ENCODE measurements around the gene GDA. TPM values are rescaled to one million over a fixed set of nuclear protein-coding genes. Genes with fewer than 3 reads are reported as not detected.

Gene GDA
- total and polyA plus RNA-seq, 4 donors = 0.37 to 24.4 (median 19.5) TPM

DNA sequence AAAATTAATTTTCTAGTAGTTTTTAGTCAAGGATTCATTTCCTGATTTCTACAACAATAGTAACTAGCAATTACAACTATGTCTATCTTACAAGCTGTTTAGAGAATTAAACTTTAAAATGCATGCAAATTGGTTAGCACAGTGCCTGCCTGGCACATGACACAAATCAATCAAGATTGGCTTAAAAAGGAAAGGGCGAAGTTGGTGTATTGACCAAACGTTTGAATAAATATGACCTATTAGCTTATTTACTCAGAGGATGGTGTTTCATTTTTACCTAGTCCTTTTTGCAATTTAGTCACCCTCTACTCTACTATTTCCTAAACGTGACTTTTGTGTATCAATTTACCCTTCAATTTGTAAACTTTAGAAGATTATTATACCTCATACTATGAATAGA lies 83.5 kb downstream of the GDA start:
- Histone ChIP-seq H3K9me3 (ENCODE audit: control insufficient read depth in 4 of 4, low read length in 3 of 4) (no peaks in the 10 kb centered on the region), H3K27ac (ENCODE audit: low read depth in 1 of 2, low read length in 2 of 2) (peak overlapping the region; percentile 62 to 69), H3K4me1 (ENCODE audit: control insufficient read depth in 4 of 4, insufficient read depth in 4 of 4, low read length in 3 of 4) (peaks cover 4 to 29% (median 16%) of the 10 kb centered on the region in 4 donors), H3K36me3 (ENCODE audit: control insufficient read depth in 4 of 4, insufficient read depth in 3 of 4, low read depth in 1 of 4, low read length in 3 of 4) (peaks cover 0 to 7% (median 1%) of the 10 kb centered on the region in 4 donors), H3K27me3 (ENCODE audit: control insufficient read depth in 4 of 4, insufficient read depth in 4 of 4, low read length in 3 of 4) (no peaks in the 10 kb centered on the region), H3K4me3 (ENCODE audit: low read depth in 1 of 3, low read length in 3 of 3) (no peak overlapping the region), H3K9ac (ENCODE audit: low read depth in 1 of 2, low read length in 2 of 2) (peak overlapping the region; percentile 25 to 36)
- DNase-seq (ENCODE audit: low spot score) = no peak
- TF ChIP-seq RXRA (IDR thresholded peaks at IDR 0.05) (peak; percentile 80 to 88), HNF4A (conservative IDR thresholded peaks at IDR 0.05) (peak; percentile 82 to 89), YY1 (IDR thresholded peaks at IDR 0.05) (peak; percentile 66), RAD21 (IDR thresholded peaks at IDR 0.05) (peak; percentile 10 to 42), TAF1 (conservative IDR thresholded peaks at IDR 0.05) (no peak), FOXA1 (IDR thresholded peaks at IDR 0.05) (peak; percentile 100), GABPA (IDR thresholded peaks at IDR 0.05 in 1 of 2, conservative IDR thresholded peaks at IDR 0.05 in 1 of 2) (peak in 1 of 2 donors; percentile 38), JUND (IDR thresholded peaks at IDR 0.05) (peak; percentile 62 to 82), NR2F2 (IDR thresholded peaks at IDR 0.05) (peak; percentile 46), SP1 (IDR thresholded peaks at IDR 0.05) (peak; percentile 86), EGR1 (IDR thresholded peaks at IDR 0.05; ENCODE audit: low read depth in 2 of 2) (peak in 1 of 2 donors; percentile 52), FOXA2 (IDR thresholded peaks at IDR 0.05) (peak; percentile 100), HNF4G (IDR thresholded peaks at IDR 0.05) (peak; percentile 43)
- TF ChIP-seq, protein P1, sequence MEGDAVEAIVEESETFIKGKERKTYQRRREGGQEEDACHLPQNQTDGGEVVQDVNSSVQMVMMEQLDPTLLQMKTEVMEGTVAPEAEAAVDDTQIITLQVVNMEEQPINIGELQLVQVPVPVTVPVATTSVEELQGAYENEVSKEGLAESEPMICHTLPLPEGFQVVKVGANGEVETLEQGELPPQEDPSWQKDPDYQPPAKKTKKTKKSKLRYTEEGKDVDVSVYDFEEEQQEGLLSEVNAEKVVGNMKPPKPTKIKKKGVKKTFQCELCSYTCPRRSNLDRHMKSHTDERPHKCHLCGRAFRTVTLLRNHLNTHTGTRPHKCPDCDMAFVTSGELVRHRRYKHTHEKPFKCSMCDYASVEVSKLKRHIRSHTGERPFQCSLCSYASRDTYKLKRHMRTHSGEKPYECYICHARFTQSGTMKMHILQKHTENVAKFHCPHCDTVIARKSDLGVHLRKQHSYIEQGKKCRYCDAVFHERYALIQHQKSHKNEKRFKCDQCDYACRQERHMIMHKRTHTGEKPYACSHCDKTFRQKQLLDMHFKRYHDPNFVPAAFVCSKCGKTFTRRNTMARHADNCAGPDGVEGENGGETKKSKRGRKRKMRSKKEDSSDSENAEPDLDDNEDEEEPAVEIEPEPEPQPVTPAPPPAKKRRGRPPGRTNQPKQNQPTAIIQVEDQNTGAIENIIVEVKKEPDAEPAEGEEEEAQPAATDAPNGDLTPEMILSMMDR (IDR thresholded peaks at IDR 0.05; ENCODE audit: low read depth, low read length, missing input control) = no peak
- TF ChIP-seq, protein P2, sequence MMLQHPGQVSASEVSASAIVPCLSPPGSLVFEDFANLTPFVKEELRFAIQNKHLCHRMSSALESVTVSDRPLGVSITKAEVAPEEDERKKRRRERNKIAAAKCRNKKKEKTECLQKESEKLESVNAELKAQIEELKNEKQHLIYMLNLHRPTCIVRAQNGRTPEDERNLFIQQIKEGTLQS (IDR thresholded peaks at IDR 0.05) = peak; percentile 36
- TF ChIP-seq, protein P3, sequence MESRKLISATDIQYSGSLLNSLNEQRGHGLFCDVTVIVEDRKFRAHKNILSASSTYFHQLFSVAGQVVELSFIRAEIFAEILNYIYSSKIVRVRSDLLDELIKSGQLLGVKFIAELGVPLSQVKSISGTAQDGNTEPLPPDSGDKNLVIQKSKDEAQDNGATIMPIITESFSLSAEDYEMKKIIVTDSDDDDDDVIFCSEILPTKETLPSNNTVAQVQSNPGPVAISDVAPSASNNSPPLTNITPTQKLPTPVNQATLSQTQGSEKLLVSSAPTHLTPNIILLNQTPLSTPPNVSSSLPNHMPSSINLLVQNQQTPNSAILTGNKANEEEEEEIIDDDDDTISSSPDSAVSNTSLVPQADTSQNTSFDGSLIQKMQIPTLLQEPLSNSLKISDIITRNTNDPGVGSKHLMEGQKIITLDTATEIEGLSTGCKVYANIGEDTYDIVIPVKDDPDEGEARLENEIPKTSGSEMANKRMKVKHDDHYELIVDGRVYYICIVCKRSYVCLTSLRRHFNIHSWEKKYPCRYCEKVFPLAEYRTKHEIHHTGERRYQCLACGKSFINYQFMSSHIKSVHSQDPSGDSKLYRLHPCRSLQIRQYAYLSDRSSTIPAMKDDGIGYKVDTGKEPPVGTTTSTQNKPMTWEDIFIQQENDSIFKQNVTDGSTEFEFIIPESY (IDR thresholded peaks at IDR 0.05) = peak; percentile 62
- TF ChIP-seq, protein P4, sequence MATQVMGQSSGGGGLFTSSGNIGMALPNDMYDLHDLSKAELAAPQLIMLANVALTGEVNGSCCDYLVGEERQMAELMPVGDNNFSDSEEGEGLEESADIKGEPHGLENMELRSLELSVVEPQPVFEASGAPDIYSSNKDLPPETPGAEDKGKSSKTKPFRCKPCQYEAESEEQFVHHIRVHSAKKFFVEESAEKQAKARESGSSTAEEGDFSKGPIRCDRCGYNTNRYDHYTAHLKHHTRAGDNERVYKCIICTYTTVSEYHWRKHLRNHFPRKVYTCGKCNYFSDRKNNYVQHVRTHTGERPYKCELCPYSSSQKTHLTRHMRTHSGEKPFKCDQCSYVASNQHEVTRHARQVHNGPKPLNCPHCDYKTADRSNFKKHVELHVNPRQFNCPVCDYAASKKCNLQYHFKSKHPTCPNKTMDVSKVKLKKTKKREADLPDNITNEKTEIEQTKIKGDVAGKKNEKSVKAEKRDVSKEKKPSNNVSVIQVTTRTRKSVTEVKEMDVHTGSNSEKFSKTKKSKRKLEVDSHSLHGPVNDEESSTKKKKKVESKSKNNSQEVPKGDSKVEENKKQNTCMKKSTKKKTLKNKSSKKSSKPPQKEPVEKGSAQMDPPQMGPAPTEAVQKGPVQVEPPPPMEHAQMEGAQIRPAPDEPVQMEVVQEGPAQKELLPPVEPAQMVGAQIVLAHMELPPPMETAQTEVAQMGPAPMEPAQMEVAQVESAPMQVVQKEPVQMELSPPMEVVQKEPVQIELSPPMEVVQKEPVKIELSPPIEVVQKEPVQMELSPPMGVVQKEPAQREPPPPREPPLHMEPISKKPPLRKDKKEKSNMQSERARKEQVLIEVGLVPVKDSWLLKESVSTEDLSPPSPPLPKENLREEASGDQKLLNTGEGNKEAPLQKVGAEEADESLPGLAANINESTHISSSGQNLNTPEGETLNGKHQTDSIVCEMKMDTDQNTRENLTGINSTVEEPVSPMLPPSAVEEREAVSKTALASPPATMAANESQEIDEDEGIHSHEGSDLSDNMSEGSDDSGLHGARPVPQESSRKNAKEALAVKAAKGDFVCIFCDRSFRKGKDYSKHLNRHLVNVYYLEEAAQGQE (IDR thresholded peaks at IDR 0.05) = peak; percentile 50
- TF ChIP-seq, protein P5, sequence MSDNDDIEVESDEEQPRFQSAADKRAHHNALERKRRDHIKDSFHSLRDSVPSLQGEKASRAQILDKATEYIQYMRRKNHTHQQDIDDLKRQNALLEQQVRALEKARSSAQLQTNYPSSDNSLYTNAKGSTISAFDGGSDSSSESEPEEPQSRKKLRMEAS (IDR thresholded peaks at IDR 0.05) = peak; percentile 68
- WGBS = 28% methylated on average over 3 of the region's 3 CpGs
